Heart right ventricle (tissue), 16 donors: ENCODE measurements around the gene RLN3. TPM values are rescaled to one million over a fixed set of nuclear protein-coding genes. Genes with fewer than 3 reads are reported as not detected.

Experiments
- ATAC-seq, 8 donors: fragments of 200-7000 bp; cut with Tn5 transposase; one replicate each; pipeline ENCODE4 v1.9.1; 2020; ENCODE audit warnings: mild to moderate bottlenecking in 8 of 8, moderate library complexity in 8 of 8, moderate number of reproducible peaks in 1 of 8
- DNase-seq, 2 donors: peaks; one replicate each; pipeline ENCODE4 v3.0.0-alpha.2; 2020
- H3K27ac ChIP-seq, 10 donors: fragments of 200-600 bp; sonication (generic) in 2 of 10; one replicate each; pipeline versions ENCODE4 v1.5.0 to v1.8.0; 2020 to 2022; ENCODE audit warnings: mild to moderate bottlenecking in 3 of 10
- H3K27me3 ChIP-seq, 7 donors: fragments of 200-600 bp; one replicate each; pipeline ENCODE4 v1.8.0; 2021 to 2022; ENCODE audit warnings: mild to moderate bottlenecking in 2 of 7
- H3K36me3 ChIP-seq, 9 donors: fragments of 200-600 bp; sonication (generic) in 1 of 9; one replicate each; pipeline versions ENCODE4 v1.5.0 to v1.8.0; 2020 to 2022; ENCODE audit warnings: mild to moderate bottlenecking in 2 of 9
- H3K4me1 ChIP-seq, 9 donors: fragments of 200-600 bp; sonication (generic) in 1 of 9; one replicate each; pipeline versions ENCODE4 v1.5.0 to v1.8.0; 2020 to 2022; ENCODE audit warnings: mild to moderate bottlenecking in 4 of 9
- H3K4me3 ChIP-seq, 10 donors: fragments of 200-600 bp; sonication (generic) in 2 of 10; one replicate each; pipeline versions ENCODE4 v1.5.0 to v1.8.0; 2020 to 2022; ENCODE audit warnings: mild to moderate bottlenecking in 7 of 10, moderate library complexity in 2 of 10
- H3K9me3 ChIP-seq, 11 donors: fragments of 200-600 bp in 10 of 11; sonication (generic) in 2 of 11; one replicate each; pipeline versions ENCODE4 v1.5.0 to v1.8.0; 2013 to 2022; ENCODE audit warnings: mild to moderate bottlenecking in 2 of 11, control low read depth in 1 of 11, moderate library complexity in 1 of 11
- CTCF ChIP-seq, 9 donors: fragments of 200-600 bp; sonication (generic) in 2 of 9; IDR thresholded peaks; one replicate each; pipeline versions ENCODE4 v1.5.0 to v1.8.0; 2021 to 2022; ENCODE audit warnings: antibody characterized with exemption in 9 of 9, mild to moderate bottlenecking in 5 of 9, moderate library complexity in 1 of 9
- WGBS, 2 donors: extraction: QIAGEN DNeasy Blood & Tissue Kit; methylation state at CpG; one replicate each; pipeline ENCODE4 v1.1.7; 2013; ENCODE audit warnings: inconsistent platforms in 1 of 2; 5-methylcytosine and 5-hydroxymethylcytosine counted together
- intact Hi-C, 10 donors: fragments of 100-400 bp; cut with DNase I; formaldehyde crosslinking; loops; one replicate each; pipeline versions ENCODE4 v1.11.1 to v1.14.2; 2022
- polyA plus RNA-seq, 2 donors: library from polyadenylated mRNA; stranded (reverse); fragments of 200-250 nt; gene quantifications; one replicate each; pipeline ENCODE4 v1.2.3, GENCODE V29; 2013
- total RNA-seq, 10 donors: library from RNA; stranded (reverse); fragmentation: NEBNext Ultra II Directional in 3 of 10; extraction: Animal tissue kit (Norgen Biotek cat#: 25700) in 3 of 10; gene quantifications; one replicate each; pipeline versions ENCODE4 v1.2.1 to v1.2.4, GENCODE V29; 2021 to 2023
- donor health status: Arrhythmogenic right ventricular cardiomyopathy.
- donor health status: ischemic (EF 13 %, LVEDD 7.1; RV severe dilation, severe dysfunction).
- donor health status: healthy with polysubstance abuse.
- donor health status: DM: no; HTN: yes; CAD: no.
- donor health status: DM: no; HTN: no; CAD: no.
- donor health status: ischemic (EF 25% LVEDD 6.9; RV normal size, moderate dysfunction).
- donor health status: ischemic (EF 25% LVEDD 5.7; RV mildly dilated, moderate dysfunction).
- donor health status: healthy.
- donor health status: DM: yes; HTN: yes; CAD: no.
- donor health status: Ischemic cardiomyopathy.
- donor health status: ischemic (EF 35%, LVEDD 5.7; RV mildly dilated, moderate dysfunction).
- donor health status: nonischemic (EF 11% LVEDD 7.7; RV severe dilation, severe dysfunction).
- donor health status: DM: yes; HTN: yes; CAD: no.
- donor health status: PGD.
- donor health status: ischemic (EF 29% LVEDD 5.4; RV normal size, mild dysfunction).
- donor health status: nonischemic (EF 23%, LVEDD 6.1; RV moderate dilation, normal function).

The RLN3 gene
- total and polyA plus RNA-seq, 12 donors, result not detected

GRCh38 chr19:14054721-14055120 is 26.8 kb downstream of the RLN3 start:
- WGBS, 2 donors, result 58 to 63% methylated on average over 11 of the region's 11 CpGs

DNA sequence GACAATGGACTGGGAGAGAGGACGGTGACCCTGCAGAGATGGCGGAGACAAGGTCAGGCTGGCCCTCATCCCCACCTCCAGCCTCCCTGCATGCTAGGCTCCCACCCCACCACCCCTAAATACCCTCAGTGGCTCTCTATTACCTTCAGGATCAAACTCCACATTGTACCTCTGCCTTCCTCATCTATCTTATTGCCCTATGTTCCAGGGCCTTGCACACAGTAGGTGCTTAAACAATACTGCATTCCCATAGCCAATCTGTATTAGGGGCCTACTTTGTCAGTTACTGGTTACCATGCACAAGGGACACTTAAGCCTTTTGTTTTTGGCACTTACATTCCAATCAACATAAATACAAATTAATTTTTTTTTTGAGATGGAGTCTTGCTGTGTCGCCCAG is 27.4 kb downstream of the RLN3 start:
- WGBS, 2 donors, result 84 to 88% methylated on average over 3 of the region's 3 CpGs
- H3K27me3 ChIP-seq, result peaks cover 0 to 41% (median 28%) of the 10 kb centered on the region in 7 donors
- intact Hi-C loops, result no loop called here
- no peak overlapping the region for H3K27ac ChIP-seq
- peaks cover 0 to 11% (median 0%) of the 10 kb centered on the region in 11 donors for H3K9me3 ChIP-seq
- peaks cover 0 to 26% (median 0%) of the 10 kb centered on the region in 9 donors for H3K36me3 ChIP-seq
- ATAC-seq (no peak), DNase-seq (no peak)
- TF ChIP-seq CTCF (IDR thresholded peaks at IDR 0.05), result no peak
- peaks cover 0 to 17% (median 5%) of the 10 kb centered on the region in 9 donors for H3K4me1 ChIP-seq
- H3K4me3 ChIP-seq, result no peak overlapping the region

More at GRCh38 chr19:14054721-14055120, 26.8 kb downstream of the RLN3 start:
- intact Hi-C loops, result loop anchor here in 3 of 10 donors (5.0 kb wide), 2 partner anchors 162 to 172 kb away; no protein-coding TSS in a partner anchor
- H3K36me3 ChIP-seq, result peaks cover 0 to 33% (median 0%) of the 10 kb centered on the region in 9 donors
- no peak for DNase-seq
- peaks cover 0 to 11% (median 0%) of the 10 kb centered on the region in 11 donors for H3K9me3 ChIP-seq
- ATAC-seq, result peak in 1 of 8 donors; percentile 10
- no peak overlapping the region for H3K4me3 ChIP-seq
- peaks cover 0 to 17% (median 5%) of the 10 kb centered on the region in 9 donors for H3K4me1 ChIP-seq
- TF ChIP-seq CTCF (IDR thresholded peaks at IDR 0.05), result no peak
- H3K27ac ChIP-seq, result no peak overlapping the region
- H3K27me3 ChIP-seq, result peaks cover 0 to 34% (median 22%) of the 10 kb centered on the region in 7 donors

DNA sequence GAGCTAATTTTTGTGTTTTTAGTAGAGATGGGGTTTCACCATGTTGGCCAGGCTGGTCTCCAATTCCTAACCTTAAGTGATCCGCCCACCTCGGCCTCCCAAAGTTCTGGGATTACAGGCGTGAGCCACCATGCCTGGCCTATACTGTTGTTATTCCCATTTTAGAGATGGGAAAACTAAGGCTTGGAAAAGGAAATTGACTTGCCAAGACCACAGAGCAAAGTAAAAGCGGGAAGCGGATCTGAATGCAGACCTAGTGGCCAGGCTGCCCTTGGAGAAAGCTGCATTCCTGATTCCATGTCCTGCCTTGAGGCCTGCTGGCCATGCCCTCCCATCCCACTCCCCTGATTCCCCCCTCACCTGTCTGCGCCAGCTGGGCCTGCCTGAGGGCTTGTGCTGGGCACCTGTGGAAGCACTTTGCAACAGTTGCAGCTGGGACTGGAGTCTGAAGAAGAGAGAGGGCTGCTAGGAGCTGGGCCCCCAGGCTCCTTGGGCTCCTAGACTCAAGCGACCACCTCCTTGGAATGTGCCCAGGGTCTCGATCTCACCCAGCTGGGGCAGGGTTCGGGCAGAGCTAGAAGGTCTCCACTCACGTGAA is 28.2 kb downstream of the RLN3 start:
- WGBS, 2 donors, result 93 to 96% methylated on average over 10 of the region's 10 CpGs
- H3K4me1 ChIP-seq, result peaks cover 0 to 17% (median 5%) of the 10 kb centered on the region in 9 donors
- peaks cover 0 to 49% (median 36%) of the 10 kb centered on the region in 7 donors for H3K27me3 ChIP-seq
- DNase-seq, result no peak
- H3K27ac ChIP-seq, result no peak overlapping the region
- intact Hi-C loops, result no loop called here
- H3K36me3 ChIP-seq, result peaks cover 0 to 18% (median 0%) of the 10 kb centered on the region in 9 donors
- H3K4me3 ChIP-seq, result no peak overlapping the region
- TF ChIP-seq CTCF (IDR thresholded peaks at IDR 0.05), result no peak
- peaks cover 0 to 11% (median 0%) of the 10 kb centered on the region in 11 donors for H3K9me3 ChIP-seq
- ATAC-seq, result no peak

- intact Hi-C loops, result no loop called here
- Histone ChIP-seq H3K36me3 (peaks cover 0 to 12% (median 0%) of the 10 kb centered on the region in 9 donors), H3K27me3 (peaks cover 0 to 56% (median 36%) of the 10 kb centered on the region in 7 donors), H3K4me1 (peaks cover 0 to 17% (median 5%) of the 10 kb centered on the region in 9 donors), H3K27ac (peak overlapping the region in 1 of 10 donors; percentile 44), H3K9me3 (peaks cover 0 to 11% (median 0%) of the 10 kb centered on the region in 11 donors), H3K4me3 (peak overlapping the region in 9 of 10 donors; percentile 17 to 47 (median 40))
- no peak for DNase-seq
- TF ChIP-seq CTCF (IDR thresholded peaks at IDR 0.05), result no peak
- 27 to 29% methylated on average over 19 of the region's 19 CpGs for WGBS, 2 donors
- ATAC-seq, result no peak
These were observed 28.9 kb downstream of the RLN3 start for GRCh38 chr19:14056741-14057356.
